Bronchial epithelial cell (primary cell): Measurements from ENCODE around the gene FAM149A. TPM values are rescaled to one million over a fixed set of nuclear protein-coding genes. Genes with fewer than 3 reads are reported as not detected.

ENCODE experiments used
- DNase-seq: peaks from one replicate; pipeline ENCODE4 v3.0.0-alpha.2; 2010; ENCODE audit warnings: low read depth
- FAIRE-seq: peaks from 2 replicates; lab custom pipeline; 2011; peaks lifted over from hg19 to GRCh38; lab: Jason Lieb, UNC
- H3K27me3 ChIP-seq: 2 replicates; pipeline ENCODE4 v1.5.1; 2011; ENCODE audit warnings: low read length; ENCODE audit not compliant: control insufficient read depth, insufficient read depth
- H3K36me3 ChIP-seq: 2 replicates; pipeline ENCODE4 v1.5.1; 2011; ENCODE audit warnings: low read length; ENCODE audit not compliant: control insufficient read depth, insufficient read depth
- H3K4me3 ChIP-seq: 2 replicates; pipeline ENCODE4 v1.5.1; 2011; ENCODE audit warnings: mild to moderate bottlenecking, low read depth, low read length, control low read depth
- total RNA-seq: library from RNA; depleted of rRNA; stranded (reverse); fragments of >200 nt; gene quantifications from 2 replicates; pipeline ENCODE4 v1.2.1, GENCODE V29; 2014
- TF ChIP-seq, protein P1 (sequence below): IDR thresholded peaks from 2 replicates; pipeline ENCODE4 v1.5.1; 2011; ENCODE audit warnings: mild to moderate bottlenecking, moderate library complexity, low read length, control low read depth, inconsistent platforms; ENCODE audit not compliant: insufficient read depth, severe bottlenecking

The FAM149A gene
- total RNA-seq, 1 donor from 2014 or later = 0.26 TPM

DNA sequence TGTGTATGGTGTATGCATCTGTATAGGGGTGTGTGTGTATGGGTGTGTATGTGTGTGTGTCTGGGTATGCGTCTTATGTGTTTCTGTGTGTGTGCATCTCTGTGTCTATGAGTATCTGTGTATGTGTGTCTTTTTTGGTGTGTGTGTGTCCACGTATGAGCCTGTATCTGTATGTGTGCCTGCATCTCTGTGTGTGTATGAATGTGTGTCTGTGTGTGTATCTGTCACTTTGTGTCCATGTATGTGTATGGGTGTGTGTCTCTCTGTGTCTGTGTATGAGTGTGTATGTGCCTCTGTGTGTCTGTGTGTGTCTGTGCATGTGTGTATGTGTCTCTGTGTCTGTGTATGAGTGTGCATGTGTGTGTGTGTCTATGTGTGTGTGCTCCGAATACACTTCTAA, 24.3 kb downstream of the FAM149A start:
- FAIRE-seq = peak; percentile 47

DNA sequence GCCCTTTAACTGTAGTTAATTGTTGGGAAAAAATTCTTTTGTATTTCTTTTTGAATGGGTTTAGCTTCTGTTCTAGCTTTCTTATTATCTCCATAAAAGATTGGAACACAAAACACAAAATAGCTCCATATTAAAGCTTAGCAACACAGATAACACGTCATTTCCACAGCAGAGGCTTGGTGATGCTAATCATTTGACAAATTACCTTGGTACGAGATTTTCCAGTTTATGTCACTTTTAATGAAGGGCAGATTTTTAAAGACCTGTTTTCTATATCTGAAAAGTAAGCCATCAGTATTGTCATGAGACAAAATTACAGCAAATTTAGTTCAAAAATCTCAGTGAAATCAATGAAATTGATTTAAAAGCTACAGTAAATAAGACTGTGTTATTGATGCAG, 27.4 kb downstream of the FAM149A start:
- DNase-seq (no peak), FAIRE-seq (no peak)
- H3K27me3 ChIP-seq = no peaks in the 10 kb centered on the region
- H3K4me3 ChIP-seq = no peak overlapping the region
- no peaks in the 10 kb centered on the region for H3K36me3 ChIP-seq
- TF ChIP-seq, protein P1, sequence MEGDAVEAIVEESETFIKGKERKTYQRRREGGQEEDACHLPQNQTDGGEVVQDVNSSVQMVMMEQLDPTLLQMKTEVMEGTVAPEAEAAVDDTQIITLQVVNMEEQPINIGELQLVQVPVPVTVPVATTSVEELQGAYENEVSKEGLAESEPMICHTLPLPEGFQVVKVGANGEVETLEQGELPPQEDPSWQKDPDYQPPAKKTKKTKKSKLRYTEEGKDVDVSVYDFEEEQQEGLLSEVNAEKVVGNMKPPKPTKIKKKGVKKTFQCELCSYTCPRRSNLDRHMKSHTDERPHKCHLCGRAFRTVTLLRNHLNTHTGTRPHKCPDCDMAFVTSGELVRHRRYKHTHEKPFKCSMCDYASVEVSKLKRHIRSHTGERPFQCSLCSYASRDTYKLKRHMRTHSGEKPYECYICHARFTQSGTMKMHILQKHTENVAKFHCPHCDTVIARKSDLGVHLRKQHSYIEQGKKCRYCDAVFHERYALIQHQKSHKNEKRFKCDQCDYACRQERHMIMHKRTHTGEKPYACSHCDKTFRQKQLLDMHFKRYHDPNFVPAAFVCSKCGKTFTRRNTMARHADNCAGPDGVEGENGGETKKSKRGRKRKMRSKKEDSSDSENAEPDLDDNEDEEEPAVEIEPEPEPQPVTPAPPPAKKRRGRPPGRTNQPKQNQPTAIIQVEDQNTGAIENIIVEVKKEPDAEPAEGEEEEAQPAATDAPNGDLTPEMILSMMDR = no peak

More for the DNA sequence above, 24.3 kb downstream of the FAM149A start:
- H3K4me3 ChIP-seq = no peak overlapping the region
- H3K36me3 ChIP-seq = no peaks in the 10 kb centered on the region
- no peaks in the 10 kb centered on the region for H3K27me3 ChIP-seq
- DNase-seq = no peak
- TF ChIP-seq, protein P1 = no peak

DNA sequence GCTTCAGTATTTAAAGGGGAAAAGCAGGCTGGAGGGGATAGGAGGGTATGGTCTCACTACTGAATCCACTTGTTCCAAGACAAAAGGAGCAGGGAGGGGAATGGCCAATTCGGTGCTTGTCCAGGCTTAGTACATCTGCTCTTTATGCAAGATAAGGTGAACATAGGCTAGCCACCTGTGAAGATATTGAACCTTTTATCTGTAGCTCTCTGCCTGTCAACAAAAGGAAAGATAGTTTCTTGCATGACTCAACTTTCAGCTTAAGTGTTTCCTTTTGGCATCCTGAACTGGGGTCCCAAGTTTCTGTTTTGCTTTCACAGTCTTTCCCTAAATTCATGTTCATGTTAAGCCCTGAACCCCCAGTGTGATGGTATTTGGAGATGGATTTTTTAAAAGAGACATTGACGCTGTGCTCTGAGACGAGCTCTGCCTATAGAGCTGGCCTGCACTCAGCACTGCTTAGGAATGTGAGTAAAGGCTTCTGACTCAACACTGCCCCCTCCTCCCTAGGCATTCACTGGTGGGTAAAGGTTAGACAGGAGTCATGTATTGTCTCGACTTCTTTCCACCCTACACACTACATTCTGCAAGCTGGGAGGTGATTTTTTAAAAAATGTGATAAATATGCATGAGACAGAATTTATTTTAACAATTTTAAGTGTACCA, 28.2 kb downstream of the FAM149A start:
- DNase-seq = peak; percentile 59

DNA sequence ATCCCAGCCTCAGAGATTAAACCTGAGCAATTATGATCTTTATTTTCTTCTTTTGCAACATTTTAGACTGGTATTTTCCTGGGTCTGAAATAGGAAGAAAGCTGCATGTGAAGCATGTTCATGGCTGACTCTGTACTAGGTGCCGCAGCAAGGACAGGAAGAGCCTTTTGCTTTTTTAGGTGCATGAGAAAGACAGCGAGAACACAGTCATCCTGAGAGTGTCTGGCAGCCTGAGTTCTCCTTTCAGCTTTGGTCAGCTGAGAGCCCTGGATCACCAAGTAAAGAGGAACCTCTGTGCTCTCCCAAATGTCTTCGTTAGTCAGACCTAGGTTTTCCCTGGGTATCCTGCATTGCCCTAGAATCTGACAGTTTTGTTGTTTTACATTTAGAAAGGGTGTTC, 29.8 kb downstream of the FAM149A start:
- no peaks in the 10 kb centered on the region for H3K27me3 ChIP-seq
- H3K4me3 ChIP-seq = no peak overlapping the region
- FAIRE-seq (no peak), DNase-seq (no peak)
- TF ChIP-seq, protein P1 = no peak
- H3K36me3 ChIP-seq = no peaks in the 10 kb centered on the region

More for the DNA sequence above, 28.2 kb downstream of the FAM149A start:
- TF ChIP-seq, protein P1 = peak; percentile 23
- Histone ChIP-seq H3K4me3 (no peak overlapping the region), H3K36me3 (no peaks in the 10 kb centered on the region), H3K27me3 (no peaks in the 10 kb centered on the region)
- no peak for FAIRE-seq

DNA sequence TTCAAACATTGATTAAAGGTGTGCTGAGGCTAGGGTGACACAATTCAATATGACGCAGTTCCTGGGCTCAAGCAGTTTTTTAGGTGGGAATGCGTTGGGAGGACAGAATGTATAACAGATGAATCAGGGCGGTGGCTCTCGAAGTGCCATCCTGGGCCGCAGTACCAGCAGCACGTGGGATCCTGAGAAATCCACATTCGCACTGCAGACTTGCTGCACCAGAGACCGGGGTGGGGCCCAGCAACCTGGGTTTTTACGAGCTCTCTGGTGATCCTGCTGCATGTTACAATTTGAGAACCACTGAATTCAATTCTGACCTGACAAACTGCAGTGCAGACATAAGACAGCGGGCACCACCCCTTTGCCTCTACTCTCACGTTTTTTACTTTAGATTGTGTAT, 30.4 kb downstream of the FAM149A start:
- TF ChIP-seq, protein P1 = no peak

More for the DNA sequence above, 30.4 kb downstream of the FAM149A start:
- H3K4me3 ChIP-seq = no peak overlapping the region
- FAIRE-seq = no peak
- no peak for DNase-seq
- H3K36me3 ChIP-seq = no peaks in the 10 kb centered on the region
- no peaks in the 10 kb centered on the region for H3K27me3 ChIP-seq
